GM18867 (cell line): ENCODE data around the gene GHR.
"Not testable (repeated sequence)": the region's sequence is repeated elsewhere in the genome, so short reads cannot be mapped to it uniquely, and the experiment has no call there.

ENCODE experiments used
- ATAC-seq: cut with Tn5 transposase; IDR thresholded peaks from one replicate; pipeline ENCODE4 v1.9.1; 2021; ENCODE audit warnings: mild to moderate bottlenecking, moderate library complexity; ENCODE audit not compliant: unreplicated experiment

GHR gene

DNA sequence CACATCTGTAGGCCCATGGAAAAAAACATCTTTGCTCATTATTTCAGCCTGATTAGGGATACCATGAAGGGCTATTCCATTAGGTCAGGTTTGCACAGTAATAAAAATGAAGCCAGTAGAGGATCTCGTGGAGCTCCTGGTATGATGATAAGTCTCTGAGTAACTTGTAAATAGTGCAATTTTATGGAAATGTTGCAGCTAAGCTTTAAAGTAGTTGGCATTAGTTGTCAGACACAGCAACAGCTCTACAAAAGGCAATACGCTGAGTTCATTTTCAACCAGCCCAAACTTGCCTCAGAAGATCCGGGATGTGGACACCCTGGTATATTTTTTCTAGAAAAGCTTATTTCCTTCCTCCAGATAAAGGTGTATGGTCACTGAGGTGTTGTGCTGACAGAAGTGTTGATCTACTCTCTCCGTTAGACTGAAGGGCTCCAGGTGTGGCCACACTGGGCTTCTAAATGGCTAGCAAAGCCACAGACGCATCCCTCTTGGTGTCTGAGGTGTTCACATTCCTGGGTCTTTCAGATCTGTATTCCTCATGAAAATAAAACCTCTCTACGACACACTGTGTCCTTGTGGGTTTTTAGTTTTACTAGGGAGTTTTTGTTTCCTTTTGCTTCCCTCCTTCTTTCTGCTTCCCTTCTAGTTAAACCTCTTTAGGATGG is 141.6 kb downstream of the GHR start:
- ATAC-seq = no peak

DNA sequence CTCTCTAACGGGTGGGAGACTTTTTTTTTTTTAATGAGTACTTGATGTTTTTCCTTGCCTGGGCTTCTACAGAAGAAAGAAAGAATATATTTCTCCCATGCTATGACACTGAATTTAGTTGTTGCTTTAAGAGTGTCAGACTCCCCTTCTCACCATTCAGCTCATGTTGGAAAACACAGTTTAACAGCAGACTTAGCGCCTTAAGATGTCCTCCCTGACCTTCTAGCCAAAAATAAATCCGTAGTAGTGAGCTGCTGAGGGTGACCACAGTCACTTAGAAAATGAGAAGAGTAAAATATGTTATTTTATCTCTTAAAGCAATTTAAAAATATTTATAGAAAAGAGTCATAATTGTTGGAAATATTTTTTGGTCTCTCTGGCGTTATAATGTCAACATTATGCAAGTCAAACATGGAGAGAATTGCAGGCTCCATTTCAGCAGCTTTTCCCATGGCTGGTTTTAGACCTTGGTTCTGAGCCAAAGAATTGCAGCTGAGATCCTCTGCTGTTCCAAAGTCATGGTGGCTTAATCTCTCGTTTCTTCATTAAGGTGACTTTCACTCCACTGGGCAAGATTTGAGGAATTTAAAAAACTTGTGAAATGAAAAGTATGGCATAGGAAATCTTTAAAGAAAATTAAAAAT is 143.5 kb downstream of the GHR start:
- ATAC-seq = no peak

GRCh38 chr5:42569325-42569724 is 146.1 kb downstream of the GHR start:
- no peak for ATAC-seq

GRCh38 chr5:42569953-42570548 is 146.8 kb downstream of the GHR start:
- no peak for ATAC-seq

- no peak for ATAC-seq
These were observed 148.0 kb downstream of the GHR start for GRCh38 chr5:42570966-42571960.

- no peak for ATAC-seq
These were observed 149.1 kb downstream of the GHR start for GRCh38 chr5:42572313-42572712.

DNA sequence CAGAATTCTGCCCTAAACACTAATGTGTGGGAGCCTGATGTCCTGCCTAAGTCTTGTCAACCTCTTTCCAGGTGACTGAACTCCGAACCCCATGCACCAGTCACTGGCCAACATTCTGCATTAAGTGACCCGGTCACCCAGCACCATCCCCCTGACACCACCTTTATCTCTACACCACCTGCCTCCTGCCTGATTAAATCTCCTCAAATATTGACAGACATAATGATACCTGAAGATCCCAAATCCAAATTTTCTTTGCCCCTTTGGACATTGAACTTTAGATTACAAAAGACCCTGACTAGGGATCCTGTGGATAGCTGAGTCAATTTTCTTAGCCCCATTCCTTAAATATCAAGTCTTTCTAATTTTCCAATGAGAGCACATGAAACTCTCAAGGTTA is 150.1 kb downstream of the GHR start:
- no peak for ATAC-seq

DNA sequence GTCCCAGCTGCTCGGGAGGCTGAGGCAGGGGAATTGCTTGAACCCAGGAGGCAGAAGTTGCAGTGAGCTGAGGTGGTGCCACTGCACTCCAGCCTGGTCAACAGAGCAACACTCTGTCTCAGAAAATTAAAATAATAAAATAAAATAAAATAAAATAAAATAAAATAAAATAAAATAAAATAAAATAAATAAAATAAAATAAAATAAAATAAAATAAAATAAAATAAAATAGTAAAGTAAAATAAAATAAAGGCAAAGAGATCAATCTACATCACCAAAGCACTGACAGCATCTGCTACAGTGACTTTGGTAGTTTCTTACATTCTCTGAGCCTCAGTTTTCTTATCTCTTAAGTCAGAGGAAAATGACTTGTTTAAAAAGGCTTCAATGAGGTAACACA is 152.7 kb downstream of the GHR start:
- not testable (repeated sequence) for ATAC-seq

DNA sequence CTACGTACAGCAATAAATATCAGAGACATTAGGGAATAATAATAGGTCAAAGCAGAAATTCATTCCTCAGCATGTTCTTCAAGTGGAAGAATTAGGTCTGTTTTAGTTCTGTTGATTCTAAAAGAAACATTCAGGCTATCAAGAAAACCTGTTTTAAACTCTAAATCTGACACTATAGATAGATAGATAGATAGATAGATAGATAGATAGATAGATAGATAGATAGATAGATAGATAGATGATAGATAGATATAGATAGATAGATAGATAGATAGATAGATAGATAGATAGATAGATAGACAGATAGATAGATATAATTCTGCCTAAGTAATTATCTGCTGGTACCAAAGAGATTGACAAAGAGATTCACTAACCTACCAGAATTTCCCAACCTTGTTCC is 155.7 kb downstream of the GHR start:
- ATAC-seq = not testable (repeated sequence)

DNA sequence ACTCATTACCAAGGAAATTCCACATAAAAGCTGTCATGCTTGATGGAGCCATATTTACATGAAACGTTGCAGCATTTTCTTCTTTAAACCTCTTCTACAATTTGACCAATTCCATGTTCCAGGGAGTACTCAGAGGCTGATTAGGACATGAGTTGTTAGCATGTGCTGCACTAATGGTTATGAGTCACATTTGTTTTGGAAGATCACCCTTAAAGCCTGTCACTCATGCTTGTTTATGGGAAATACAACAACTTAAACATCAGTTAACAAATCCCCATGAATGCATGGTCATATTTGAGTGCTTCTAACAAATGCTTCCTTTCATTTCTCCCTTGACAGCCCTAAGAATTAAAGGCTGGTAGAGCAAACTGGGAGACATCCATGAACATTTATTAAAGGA is 156.1 kb downstream of the GHR start:
- no peak for ATAC-seq

- ATAC-seq = no peak
These were observed 158.6 kb downstream of the GHR start for GRCh38 chr5:42581845-42582244.

GRCh38 chr5:42582723-42583122 is 159.5 kb downstream of the GHR start:
- ATAC-seq = no peak

GRCh38 chr5:42583322-42583721 is 160.1 kb downstream of the GHR start:
- ATAC-seq = peak; percentile 76

DNA sequence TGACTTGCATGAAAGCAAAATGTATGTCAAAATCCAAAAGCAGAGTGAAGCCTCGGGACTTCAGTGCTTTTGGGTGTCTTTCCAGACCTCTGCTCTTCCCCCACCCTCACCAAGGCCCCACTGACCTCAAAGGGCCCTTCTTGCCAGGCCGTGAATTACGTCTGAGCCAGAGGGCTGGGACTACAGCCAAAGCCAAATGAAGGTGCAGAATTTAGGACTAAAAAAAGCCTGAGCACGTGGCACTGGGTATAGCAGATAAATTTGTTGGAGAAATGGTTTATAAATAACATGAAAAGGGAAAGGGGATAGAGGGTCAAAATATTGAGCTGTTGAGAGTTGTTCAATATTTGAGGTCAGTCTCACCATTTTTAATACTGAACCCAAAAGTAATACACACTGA is 163.4 kb downstream of the GHR start:
- ATAC-seq = no peak

DNA sequence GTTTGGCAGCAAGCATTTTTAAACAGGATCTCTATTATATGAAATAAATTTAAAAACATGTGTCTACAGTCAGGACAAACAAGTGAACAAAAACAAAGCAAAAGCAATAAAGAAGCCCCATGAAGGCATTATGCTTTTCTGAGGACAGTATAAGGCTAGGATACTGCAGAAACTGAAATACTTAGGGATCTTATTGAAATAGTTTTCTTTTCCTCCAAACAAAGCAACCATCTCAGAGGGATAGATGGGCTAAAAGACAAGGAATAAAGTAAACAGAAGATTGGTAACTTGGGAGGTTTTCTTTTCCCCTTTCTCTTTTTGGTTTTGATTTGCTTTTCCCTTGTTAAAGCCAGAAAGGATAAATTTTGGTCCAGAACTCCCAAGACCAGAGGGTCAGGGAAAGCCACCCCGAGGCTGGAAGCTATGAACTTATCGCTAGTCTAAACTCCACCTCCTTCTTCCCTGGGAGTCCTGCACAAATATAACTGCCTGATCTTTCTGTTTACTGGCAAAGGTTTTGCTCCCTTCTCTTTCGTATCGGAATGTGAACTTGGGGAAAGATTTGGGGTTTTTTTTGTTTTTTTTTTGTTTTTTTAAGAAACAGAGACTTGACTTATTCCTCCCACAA is 164.0 kb downstream of the GHR start:
- no peak for ATAC-seq

DNA sequence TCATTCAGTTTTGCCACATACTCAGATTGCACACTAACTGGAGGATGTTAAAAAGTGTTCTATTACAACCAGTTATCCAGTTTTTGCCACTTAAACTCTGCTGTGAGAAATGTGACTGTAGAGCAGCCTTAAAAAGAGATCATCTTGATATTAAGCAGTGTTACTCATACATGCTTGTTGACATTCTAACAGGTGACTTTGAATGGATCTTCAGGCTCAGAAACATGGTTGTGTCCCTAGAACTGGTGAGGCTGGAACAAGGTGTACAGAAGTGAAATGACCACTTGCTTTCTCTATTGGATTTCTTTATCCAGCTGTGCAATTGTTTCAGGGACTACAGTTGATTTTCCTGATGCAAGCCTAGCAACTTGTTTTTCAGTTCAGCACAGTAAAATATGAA is 167.3 kb downstream of the GHR start:
- no peak for ATAC-seq

- no peak for ATAC-seq
These were observed 167.8 kb downstream of the GHR start for GRCh38 chr5:42591015-42591414.

- ATAC-seq = no peak
These were observed 169.3 kb downstream of the GHR start for GRCh38 chr5:42592401-42593140.

- no peak for ATAC-seq
These were observed 170.4 kb downstream of the GHR start for GRCh38 chr5:42593591-42593990.

GRCh38 chr5:42595597-42595996 is 172.4 kb downstream of the GHR start:
- no peak for ATAC-seq
